ENCODE data around the gene CDC42BPB. TPM values are rescaled to one million over a fixed set of nuclear protein-coding genes. Genes with fewer than 3 reads are reported as not detected.

Gene CDC42BPB
- polyA plus RNA-seq, 1 of the 3 experiments (the other 2 are of a cell fraction), result 61.6 TPM

- TF ChIP-seq REST (IDR thresholded peaks at IDR 0.05; ENCODE audit: low read depth, low read length) (no peak), RFX5 (IDR thresholded peaks at IDR 0.05; ENCODE audit: low read length) (no peak), JUND (IDR thresholded peaks at IDR 0.05) (no peak)
- Histone ChIP-seq H3K9me2 (no peaks in the 10 kb centered on the region), H3K9ac (no peak overlapping the region), H3K9me3 (no peaks in the 10 kb centered on the region), H3F3A (replicated peaks; ENCODE audit: insufficient read depth) (no peaks in the 10 kb centered on the region), H4K20me1 (ENCODE audit: insufficient read depth) (peaks cover 6% of the 10 kb centered on the region; the same call in 1 of the 2 replicates), H3K79me2 (ENCODE audit: insufficient read depth) (no peaks in the 10 kb centered on the region), H3K27ac (ENCODE audit: low read depth in 2 of 2, low read length in 1 of 2) (no peak overlapping the region), H2AFZ (ENCODE audit: low read depth) (no peak overlapping the region), H3K4me2 (no peak overlapping the region), H3K36me3 (replicated peaks in 1 of 2; ENCODE audit: control insufficient read depth in 1 of 2, insufficient read depth in 2 of 2, low read length in 1 of 2) (peaks cover 0 to 9% of the 10 kb centered on the region in 2 experiments), H3K27me3 (ENCODE audit: insufficient read depth) (peaks cover 5% of the 10 kb centered on the region; the same call in 1 of the 2 replicates), H3K4me1 (ENCODE audit: control insufficient read depth in 1 of 2, insufficient read depth in 2 of 2, low read depth in 1 of 2, low read length in 1 of 2) (peaks cover 0 to 8% of the 10 kb centered on the region in 2 experiments; a peak in 1 of 4 replicates), H3K4me3 (ENCODE audit: low read depth in 2 of 2, low read length in 1 of 2) (no peak overlapping the region)
- WGBS (ENCODE audit: low lambda C conversion rate), result 93% methylated on average over 16 of the region's 35 CpGs
- POLR2A ChIA-PET, result no interaction called here
- DNase-seq, result no peak
- CTCF ChIA-PET, result interaction anchor here (0.6 kb wide), 1 partner anchor 267 kb away, joined by 3 read pairs; no protein-coding TSS in a partner anchor
These were observed 129.4 kb downstream of the CDC42BPB start for GRCh38 chr14:102927878-102928411.

- 85% methylated on average over 11 of the region's 19 CpGs for WGBS (ENCODE audit: low lambda C conversion rate)
- CTCF ChIA-PET, result no interaction called here
- no peak for TF ChIP-seq GATA2 (CRISPR knock-in tag; IDR thresholded peaks at IDR 0.05)
- TF ChIP-seq YY1 (IDR thresholded peaks at IDR 0.05; ENCODE audit: low read depth), result no peak
- TF ChIP-seq SMC3 (IDR thresholded peaks at IDR 0.05; ENCODE audit: low read depth, low read length), result no peak
- no peak for TF ChIP-seq RXRA (IDR thresholded peaks at IDR 0.05; ENCODE audit: borderline replicate concordance, low read depth)
- TF ChIP-seq EZH2phosphoT487 (IDR thresholded peaks at IDR 0.05; ENCODE audit: borderline replicate concordance, low read depth), result no peak
- TF ChIP-seq FOSL2 (IDR thresholded peaks at IDR 0.05; ENCODE audit: borderline replicate concordance, low read depth), result no peak
- no peak for TF ChIP-seq REST (IDR thresholded peaks at IDR 0.05; ENCODE audit: low read depth, low read length)
- TF ChIP-seq RAD21 (IDR thresholded peaks at IDR 0.05; ENCODE audit: low read length), result no peak
- TF ChIP-seq NFIC (IDR thresholded peaks at IDR 0.05; ENCODE audit: borderline replicate concordance), result no peak
- TF ChIP-seq MEF2A (IDR thresholded peaks at IDR 0.05; ENCODE audit: borderline replicate concordance, low read depth), result no peak
- no peak for TF ChIP-seq FOXM1 (IDR thresholded peaks at IDR 0.05; ENCODE audit: low read depth)
- no peak for TF ChIP-seq RCOR1 (IDR thresholded peaks at IDR 0.05; ENCODE audit: low read length)
- TF ChIP-seq TCF12 (IDR thresholded peaks at IDR 0.05), result no peak
- no peak for TF ChIP-seq USF1 (IDR thresholded peaks at IDR 0.05; ENCODE audit: borderline replicate concordance, low read depth)
- no peak for TF ChIP-seq CTCF (IDR thresholded peaks at IDR 0.05)
- no peak for TF ChIP-seq TEAD4 (IDR thresholded peaks at IDR 0.05; ENCODE audit: borderline replicate concordance, insufficient read depth)
These were observed 129.9 kb downstream of the CDC42BPB start for GRCh38 chr14:102927346-102927877.

More at GRCh38 chr14:102927346-102927877, 129.9 kb downstream of the CDC42BPB start:
- H3F3A ChIP-seq (replicated peaks; ENCODE audit: insufficient read depth), result no peaks in the 10 kb centered on the region
- H4K20me1 ChIP-seq (ENCODE audit: insufficient read depth), result peaks cover 6% of the 10 kb centered on the region; the same call in 1 of the 2 replicates
- H3K27me3 ChIP-seq (ENCODE audit: insufficient read depth), result peaks cover 5% of the 10 kb centered on the region; the same call in 1 of the 2 replicates
- peaks cover 0 to 8% of the 10 kb centered on the region in 2 experiments; a peak in 1 of 4 replicates for H3K4me1 ChIP-seq (ENCODE audit: control insufficient read depth in 1 of 2, insufficient read depth in 2 of 2, low read depth in 1 of 2, low read length in 1 of 2)
- no peaks in the 10 kb centered on the region for H3K79me2 ChIP-seq (ENCODE audit: insufficient read depth)
- H3K9ac ChIP-seq, result no peak overlapping the region
- no peak overlapping the region for H3K4me3 ChIP-seq (ENCODE audit: low read depth in 2 of 2, low read length in 1 of 2)
- no peaks in the 10 kb centered on the region for H3K9me2 ChIP-seq
- H3K9me3 ChIP-seq, result no peaks in the 10 kb centered on the region
- H3K4me2 ChIP-seq, result no peak overlapping the region
- POLR2A ChIA-PET, result no interaction called here
- H3K27ac ChIP-seq (ENCODE audit: low read depth in 2 of 2, low read length in 1 of 2), result no peak overlapping the region
- no peak for DNase-seq
- no peak overlapping the region for H2AFZ ChIP-seq (ENCODE audit: low read depth)
- H3K36me3 ChIP-seq (replicated peaks in 1 of 2; ENCODE audit: control insufficient read depth in 1 of 2, insufficient read depth in 2 of 2, low read length in 1 of 2), result peaks cover 0 to 8% of the 10 kb centered on the region in 2 experiments
